Measurements from ENCODE around the gene ARGLU1. TPM values are rescaled to one million over a fixed set of nuclear protein-coding genes. Genes with fewer than 3 reads are reported as not detected.

ARGLU1 gene
- total RNA-seq, 1 donor from 2014 or later = 56.9 TPM

DNA sequence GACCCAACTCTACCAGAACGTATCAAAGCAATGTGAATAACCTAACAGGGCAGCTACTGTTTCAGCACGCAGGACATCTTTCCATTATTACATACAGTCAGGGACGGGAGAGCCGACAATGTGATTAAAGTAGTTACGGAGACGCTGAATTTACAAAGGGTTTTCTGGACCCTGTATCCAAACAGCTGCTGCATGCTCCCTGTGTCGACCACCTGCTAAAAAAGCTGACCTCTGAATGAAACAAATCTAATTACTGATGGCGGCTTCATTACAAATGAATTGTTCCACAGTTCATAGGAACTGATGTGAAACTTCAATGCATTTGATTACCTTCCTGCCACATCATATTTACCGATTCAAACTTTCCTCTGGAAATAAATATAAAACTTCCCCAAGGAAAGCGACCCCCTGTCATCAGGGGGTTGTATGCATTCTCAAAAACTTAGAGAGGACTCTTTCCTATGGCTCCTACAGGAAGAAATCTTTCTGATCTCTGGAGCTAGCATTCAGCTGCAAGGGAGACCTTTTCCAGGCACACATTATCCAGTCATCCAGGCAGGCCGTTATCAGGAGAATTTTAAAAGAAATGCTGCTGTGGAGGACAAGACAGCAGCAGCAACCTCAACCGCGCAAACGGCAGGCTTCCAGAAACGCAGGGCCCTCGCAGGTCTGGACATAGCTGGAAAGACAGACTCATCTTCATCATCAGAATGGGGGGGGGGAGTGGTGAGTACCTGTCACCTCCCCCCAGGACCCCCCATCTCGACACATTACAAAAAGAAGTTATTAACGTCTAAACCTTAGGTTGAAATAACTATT lies 35.6 kb downstream of the ARGLU1 start:
- peaks cover 30% of the 10 kb centered on the region for H3K4me1 Mint-ChIP-seq (ENCODE audit: low read depth, unreplicated experiment)
- Histone ChIP-seq H3K36me3 (ENCODE audit: insufficient read depth, low read length) (no peaks in the 10 kb centered on the region), H3K4me3 (ENCODE audit: insufficient read depth, low read depth, low read length) (peak overlapping the region; percentile 96), H3K79me2 (ENCODE audit: insufficient read depth, low read length) (peaks cover 82% of the 10 kb centered on the region), H3K4me2 (ENCODE audit: low read length) (peak overlapping the region; percentile 93), H3K9ac (ENCODE audit: low read length) (peak overlapping the region; percentile 96), H3K9me3 (ENCODE audit: insufficient read depth, low read depth, low read length) (no peaks in the 10 kb centered on the region), H4K20me1 (ENCODE audit: insufficient read depth, low read length) (peaks cover 65% of the 10 kb centered on the region), H3K4me1 (ENCODE audit: insufficient read depth, low read length) (peaks cover 30% of the 10 kb centered on the region), H2AFZ (ENCODE audit: low read depth, low read length) (peak overlapping the region; percentile 26), H3K27ac (ENCODE audit: low read depth, low read length) (peak overlapping the region; percentile 87), H3K27me3 (ENCODE audit: insufficient read depth, low read length) (no peaks in the 10 kb centered on the region)
- H3K27ac Mint-ChIP-seq (ENCODE audit: unreplicated experiment) = peak overlapping the region; percentile 95
- H3K4me3 Mint-ChIP-seq (ENCODE audit: unreplicated experiment) = peak overlapping the region; percentile 96
- TF ChIP-seq, protein P1, sequence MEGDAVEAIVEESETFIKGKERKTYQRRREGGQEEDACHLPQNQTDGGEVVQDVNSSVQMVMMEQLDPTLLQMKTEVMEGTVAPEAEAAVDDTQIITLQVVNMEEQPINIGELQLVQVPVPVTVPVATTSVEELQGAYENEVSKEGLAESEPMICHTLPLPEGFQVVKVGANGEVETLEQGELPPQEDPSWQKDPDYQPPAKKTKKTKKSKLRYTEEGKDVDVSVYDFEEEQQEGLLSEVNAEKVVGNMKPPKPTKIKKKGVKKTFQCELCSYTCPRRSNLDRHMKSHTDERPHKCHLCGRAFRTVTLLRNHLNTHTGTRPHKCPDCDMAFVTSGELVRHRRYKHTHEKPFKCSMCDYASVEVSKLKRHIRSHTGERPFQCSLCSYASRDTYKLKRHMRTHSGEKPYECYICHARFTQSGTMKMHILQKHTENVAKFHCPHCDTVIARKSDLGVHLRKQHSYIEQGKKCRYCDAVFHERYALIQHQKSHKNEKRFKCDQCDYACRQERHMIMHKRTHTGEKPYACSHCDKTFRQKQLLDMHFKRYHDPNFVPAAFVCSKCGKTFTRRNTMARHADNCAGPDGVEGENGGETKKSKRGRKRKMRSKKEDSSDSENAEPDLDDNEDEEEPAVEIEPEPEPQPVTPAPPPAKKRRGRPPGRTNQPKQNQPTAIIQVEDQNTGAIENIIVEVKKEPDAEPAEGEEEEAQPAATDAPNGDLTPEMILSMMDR (IDR thresholded peaks at IDR 0.05; ENCODE audit: insufficient read depth, low read depth, low read length) = no peak
- no peak for TF ChIP-seq EZH2 (IDR thresholded peaks at IDR 0.05; ENCODE audit: insufficient read depth, low read length)
- H3K27me3 Mint-ChIP-seq (ENCODE audit: low read depth, unreplicated experiment) = no peaks in the 10 kb centered on the region
- no peaks in the 10 kb centered on the region for H3K36me3 Mint-ChIP-seq (ENCODE audit: low read depth, unreplicated experiment)
- FAIRE-seq (no peak), DNase-seq (ENCODE audit: low read depth) (peak; percentile 43)
- no peaks in the 10 kb centered on the region for H3K9me3 Mint-ChIP-seq (ENCODE audit: unreplicated experiment)

DNA sequence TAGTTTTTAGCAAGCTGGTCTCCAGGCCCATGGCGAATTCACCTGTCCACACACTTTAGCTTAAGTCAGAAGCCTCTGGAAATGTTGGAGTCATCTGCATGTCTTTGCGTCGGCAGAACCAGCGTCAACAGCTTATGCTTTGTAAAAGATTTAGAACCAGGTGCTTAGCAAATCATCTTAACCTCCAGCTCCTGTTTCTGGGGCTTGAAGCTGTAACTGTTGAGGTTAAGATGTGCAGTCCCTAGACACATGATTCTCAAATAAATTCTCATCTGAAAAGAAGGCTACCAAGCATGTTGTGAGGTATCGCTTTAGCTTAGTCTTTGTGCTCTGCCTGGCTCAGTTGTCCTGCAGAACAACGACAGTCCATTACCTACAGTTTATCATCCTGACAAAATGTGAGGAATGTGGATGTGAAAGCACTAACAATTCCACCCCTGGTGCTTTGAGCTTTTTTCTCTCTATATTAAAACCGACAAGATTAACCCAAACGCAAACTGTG lies 36.9 kb downstream of the ARGLU1 start:
- Histone ChIP-seq H3K9me3 (ENCODE audit: insufficient read depth, low read depth, low read length) (no peaks in the 10 kb centered on the region), H3K4me3 (ENCODE audit: insufficient read depth, low read depth, low read length) (peak overlapping the region; percentile 96), H3K27ac (ENCODE audit: low read depth, low read length) (peak overlapping the region; percentile 87), H3K27me3 (ENCODE audit: insufficient read depth, low read length) (no peaks in the 10 kb centered on the region), H3K79me2 (ENCODE audit: insufficient read depth, low read length) (peaks cover 94% of the 10 kb centered on the region), H2AFZ (ENCODE audit: low read depth, low read length) (no peak overlapping the region), H3K9ac (ENCODE audit: low read length) (peak overlapping the region; percentile 96), H3K4me2 (ENCODE audit: low read length) (peak overlapping the region; percentile 93), H3K4me1 (ENCODE audit: insufficient read depth, low read length) (peaks cover 30% of the 10 kb centered on the region), H3K36me3 (ENCODE audit: insufficient read depth, low read length) (no peaks in the 10 kb centered on the region), H4K20me1 (ENCODE audit: insufficient read depth, low read length) (peaks cover 69% of the 10 kb centered on the region)
- Mint-ChIP-seq H3K36me3 (ENCODE audit: low read depth, unreplicated experiment) (no peaks in the 10 kb centered on the region), H3K27me3 (ENCODE audit: low read depth, unreplicated experiment) (no peaks in the 10 kb centered on the region), H3K4me3 (ENCODE audit: unreplicated experiment) (peak overlapping the region; percentile 96), H3K4me1 (ENCODE audit: low read depth, unreplicated experiment) (peaks cover 40% of the 10 kb centered on the region), H3K9me3 (ENCODE audit: unreplicated experiment) (no peaks in the 10 kb centered on the region), H3K27ac (ENCODE audit: unreplicated experiment) (peak overlapping the region; percentile 73)
- DNase-seq (ENCODE audit: low read depth) = no peak
- peak; percentile 83 for FAIRE-seq
- TF ChIP-seq, protein P1 (IDR thresholded peaks at IDR 0.05; ENCODE audit: insufficient read depth, low read depth, low read length) = no peak
- no peak for TF ChIP-seq EZH2 (IDR thresholded peaks at IDR 0.05; ENCODE audit: insufficient read depth, low read length)
